ENCODE measurements around the gene FAM53B.

FAM53B gene

GRCh38 chr10:124650820-124651401, 93.3 kb downstream of the FAM53B start:
- TF ChIP-seq CTCF (IDR thresholded peaks at IDR 0.05): no peak

DNA sequence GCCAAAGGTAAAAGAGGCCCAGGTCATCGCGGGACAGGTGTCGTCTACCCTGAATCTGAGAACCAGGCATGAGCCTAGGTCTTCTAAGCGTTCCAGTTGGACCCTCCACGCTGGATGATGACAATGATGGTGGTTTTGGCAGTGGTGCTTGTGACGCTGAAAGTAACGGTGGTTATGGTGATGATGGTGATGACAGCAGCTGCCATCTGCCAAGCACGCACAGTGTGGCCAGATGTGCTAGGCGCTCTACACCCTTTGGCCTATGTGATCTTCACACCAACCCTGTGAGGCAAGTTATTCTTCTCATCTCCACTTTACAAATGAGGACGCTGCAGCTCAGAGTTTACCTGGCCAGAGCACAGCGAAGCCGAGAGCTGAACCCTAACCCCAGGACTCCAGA, 93.9 kb downstream of the FAM53B start:
- no peak for TF ChIP-seq CTCF (IDR thresholded peaks at IDR 0.05)

DNA sequence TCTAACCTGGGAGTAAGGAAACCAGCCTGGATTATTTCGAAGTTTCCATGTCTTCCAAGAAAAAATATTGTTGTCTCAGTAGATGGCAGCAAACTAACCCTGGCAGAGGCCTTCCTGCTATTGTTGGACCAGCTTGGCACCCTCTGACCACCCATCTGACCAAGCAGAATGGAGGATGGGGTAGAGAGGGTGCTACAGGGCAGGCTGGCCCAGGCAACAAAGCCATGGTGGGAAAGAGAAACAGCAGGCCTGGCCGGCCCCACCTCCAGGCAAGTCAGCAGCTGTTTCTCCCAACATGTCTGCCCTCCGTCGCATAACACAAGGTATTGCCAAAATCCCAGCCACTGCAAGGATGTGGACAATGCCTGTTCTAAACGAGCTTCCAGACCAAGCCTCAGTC, 95.0 kb downstream of the FAM53B start:
- no peak for TF ChIP-seq CTCF (IDR thresholded peaks at IDR 0.05)

GRCh38 chr10:124648738-124649137, 95.4 kb downstream of the FAM53B start:
- no peak for TF ChIP-seq CTCF (IDR thresholded peaks at IDR 0.05)

DNA sequence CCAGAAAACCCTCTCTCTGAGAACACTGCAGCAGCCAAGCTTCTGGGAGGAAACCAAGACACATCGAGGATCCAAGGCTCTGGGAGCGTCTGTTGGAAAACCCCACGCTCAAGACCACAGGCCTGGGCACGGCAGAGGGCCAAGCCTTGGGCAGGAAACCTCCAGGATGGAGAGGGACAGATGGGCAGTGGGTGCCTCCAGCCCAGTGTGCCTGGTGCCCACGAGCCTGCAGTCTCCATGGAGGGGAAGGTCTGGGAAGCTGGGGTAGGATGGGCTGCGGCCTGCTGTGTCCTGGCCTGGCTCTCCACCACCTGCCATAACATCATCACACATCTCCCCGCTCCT, 96.1 kb downstream of the FAM53B start:
- no peak for TF ChIP-seq CTCF (IDR thresholded peaks at IDR 0.05)

- TF ChIP-seq CTCF (IDR thresholded peaks at IDR 0.05): no peak
Observed at GRCh38 chr10:124647421-124648130, 96.6 kb downstream of the FAM53B start.

- TF ChIP-seq CTCF (IDR thresholded peaks at IDR 0.05): no peak
Observed at GRCh38 chr10:124646483-124647352, 97.5 kb downstream of the FAM53B start.
